Measurements from ENCODE around the gene NRBP1. TPM values are rescaled to one million over a fixed set of nuclear protein-coding genes. Genes with fewer than 3 reads are reported as not detected.

The NRBP1 gene
- total RNA-seq (2022) (148 and 169 TPM in 2 replicates), Bru-seq, nascent RNA (percentile 89 among the genes with signal in this experiment), BruChase-seq, experiment 1, labeled RNA remaining after a 2-hour chase (percentile 93 among the genes with signal in this experiment), BruChase-seq, experiment 2, labeled RNA remaining after a 6-hour chase (percentile 96 among the genes with signal in this experiment)
- long read RNA-seq, transcript NRBP1-203 (18 exons, 2,163 nt) = major isoform, 25 of 338 reads
- long read RNA-seq, partial matches to known transcripts = 291 of 338 reads
- long read RNA-seq, other reads (novel, unspliced or antisense) = 22 of 338 reads

DNA sequence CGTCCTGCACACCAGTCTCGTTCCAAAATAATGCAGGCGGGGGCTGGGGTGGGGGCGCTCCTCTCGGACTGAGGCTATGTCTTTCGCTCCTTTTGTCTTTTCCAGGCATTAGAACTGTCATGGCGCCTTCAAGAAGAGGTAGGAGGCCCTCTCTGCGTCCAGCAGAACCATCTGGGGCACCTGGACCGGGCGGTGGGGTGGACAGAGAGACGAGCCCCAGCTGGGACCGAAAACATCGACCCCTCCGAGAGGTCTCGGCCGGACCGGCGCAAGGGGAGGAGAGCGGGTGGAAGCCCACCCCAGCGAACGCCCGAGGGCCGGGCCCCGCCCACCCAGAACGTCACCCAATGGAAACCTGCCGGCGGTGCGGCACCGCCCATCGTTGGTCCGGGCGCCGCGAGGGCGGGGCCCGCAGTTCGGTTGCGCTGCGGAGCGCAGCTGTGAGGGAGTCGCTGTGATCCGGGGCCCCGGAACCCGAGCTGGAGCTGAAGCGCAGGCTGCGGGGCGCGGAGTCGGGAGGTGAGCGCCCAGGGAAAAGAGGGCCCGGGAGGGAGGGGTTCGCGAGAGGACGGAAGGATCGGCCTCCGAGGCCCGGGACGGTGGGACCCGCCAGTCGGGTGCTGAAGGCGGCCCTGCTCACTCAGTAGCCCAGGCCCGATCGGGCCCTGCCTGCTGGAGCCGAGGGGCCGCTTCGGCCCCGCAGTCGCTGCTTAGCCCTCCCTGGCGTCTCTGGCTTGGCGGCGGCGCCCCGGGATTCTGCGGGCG is at the start of gene NRBP1:
Gene NRBP1, plus strand, starts transcription at position 419 of the 765 bp plus-strand sequence. CDS start 4,643 bp downstream, outside the sequence.
- Histone ChIP-seq H3K27me3 (replicated peaks; ENCODE audit: control insufficient read depth, insufficient read depth, low read length) (no peaks in the 10 kb centered on the region), H3K9me3 (no peaks in the 10 kb centered on the region), H3K4me1 (peaks cover 19% of the 10 kb centered on the region), H3K4me3 (ENCODE audit: low read depth, low read length) (peak within 1 kb of the TSS; percentile 92), H3K36me3 (ENCODE audit: control insufficient read depth, insufficient read depth, low read length) (peaks cover 2% of the 10 kb centered on the region; the same call in 1 of the 2 replicates)
- ChIA-PET POLR2A (interaction anchor here (1.0 to 3.4 kb wide), 5 partner anchors 19 to 74 kb away, joined by 3 to 63 read pairs (median 4); partner anchors contain the start of genes GTF3C2 and PPM1G), CTCF (interaction anchor here (0.6 to 3.7 kb wide), 8 partner anchors 12 to 462 kb away, joined by 3 to 36 read pairs (median 4); partner anchors contain the start of genes PPM1G and RBKS)
- intact Hi-C loops (cut with micrococcal nuclease; ENCODE audit: unreplicated experiment) = loop anchor here (1.0 to 2.0 kb wide), 2 partner anchors 19 to 58 kb away; partner anchors contain the start of genes EIF2B4, PPM1G and SNX17
- no peaks in the 10 kb centered on the region for H3K9me3 Mint-ChIP-seq (ENCODE audit: unreplicated experiment)
- no TSS peak for BruUV-seq (replicated peaks)
- peak within 1 kb of the TSS; percentile 89 for H3K4me3 Mint-ChIP-seq (ENCODE audit: unreplicated experiment)
- TF ChIP-seq, protein P1, sequence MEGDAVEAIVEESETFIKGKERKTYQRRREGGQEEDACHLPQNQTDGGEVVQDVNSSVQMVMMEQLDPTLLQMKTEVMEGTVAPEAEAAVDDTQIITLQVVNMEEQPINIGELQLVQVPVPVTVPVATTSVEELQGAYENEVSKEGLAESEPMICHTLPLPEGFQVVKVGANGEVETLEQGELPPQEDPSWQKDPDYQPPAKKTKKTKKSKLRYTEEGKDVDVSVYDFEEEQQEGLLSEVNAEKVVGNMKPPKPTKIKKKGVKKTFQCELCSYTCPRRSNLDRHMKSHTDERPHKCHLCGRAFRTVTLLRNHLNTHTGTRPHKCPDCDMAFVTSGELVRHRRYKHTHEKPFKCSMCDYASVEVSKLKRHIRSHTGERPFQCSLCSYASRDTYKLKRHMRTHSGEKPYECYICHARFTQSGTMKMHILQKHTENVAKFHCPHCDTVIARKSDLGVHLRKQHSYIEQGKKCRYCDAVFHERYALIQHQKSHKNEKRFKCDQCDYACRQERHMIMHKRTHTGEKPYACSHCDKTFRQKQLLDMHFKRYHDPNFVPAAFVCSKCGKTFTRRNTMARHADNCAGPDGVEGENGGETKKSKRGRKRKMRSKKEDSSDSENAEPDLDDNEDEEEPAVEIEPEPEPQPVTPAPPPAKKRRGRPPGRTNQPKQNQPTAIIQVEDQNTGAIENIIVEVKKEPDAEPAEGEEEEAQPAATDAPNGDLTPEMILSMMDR (IDR thresholded peaks at IDR 0.05; ENCODE audit: insufficient read depth in 1 of 2, low read depth in 1 of 2, low read length in 1 of 2, severe bottlenecking in 1 of 2, unreplicated experiment in 1 of 2) = peak in 1 of 2 experiments; percentile 0
- DNase-seq = peak; percentile 96 to 98
- peaks cover 31% of the 10 kb centered on the region for H3K36me3 Mint-ChIP-seq (ENCODE audit: insufficient read depth, unreplicated experiment)
- H3K27ac Mint-ChIP-seq (ENCODE audit: unreplicated experiment) = peak within 1 kb of the TSS; percentile 94
- no peaks in the 10 kb centered on the region for H3K27me3 Mint-ChIP-seq (ENCODE audit: insufficient read depth, unreplicated experiment)
- peaks cover 6% of the 10 kb centered on the region for H3K4me1 Mint-ChIP-seq (ENCODE audit: low read depth, unreplicated experiment)

DNA sequence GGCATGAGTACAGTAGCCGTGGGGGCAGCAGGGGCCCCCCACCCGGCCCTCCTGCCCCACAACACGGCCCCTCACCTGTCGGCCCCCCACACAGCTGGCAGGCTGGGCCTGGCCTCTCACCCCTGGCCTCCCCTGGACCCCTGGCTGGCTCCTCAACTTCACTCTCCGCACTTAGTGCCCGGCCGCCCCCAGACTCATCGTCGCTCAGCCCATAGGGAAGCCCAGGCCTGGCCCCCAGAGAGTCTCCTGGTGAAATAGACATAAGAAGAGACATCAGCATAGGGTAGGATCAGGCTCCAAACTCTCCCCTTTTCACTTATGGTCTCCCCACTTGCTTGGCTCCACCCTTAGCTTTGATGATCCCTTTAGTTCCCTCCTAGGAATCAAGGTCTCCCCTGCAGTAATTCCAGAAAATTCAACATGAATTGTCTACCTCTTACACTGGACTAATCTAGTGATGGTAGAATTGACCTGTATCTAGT is 49.6 kb upstream of the NRBP1 start:
- POLR2A ChIA-PET = interaction anchor here (0.6 to 1.0 kb wide), 2 partner anchors 29 to 49 kb away, joined by 4 to 5 read pairs; partner anchors contain the start of gene NRBP1
- Mint-ChIP-seq H3K9me3 (ENCODE audit: unreplicated experiment) (no peaks in the 10 kb centered on the region), H3K36me3 (ENCODE audit: insufficient read depth, unreplicated experiment) (peaks cover 94% of the 10 kb centered on the region)

More for the DNA sequence above, 49.6 kb upstream of the NRBP1 start:
- CTCF ChIA-PET = interaction anchor here (0.6 kb wide), 1 partner anchor 123 kb away, joined by 5 read pairs; no protein-coding TSS in a partner anchor
- intact Hi-C loops (cut with micrococcal nuclease; ENCODE audit: unreplicated experiment) = no loop called here
- Histone ChIP-seq H3K36me3 (ENCODE audit: control insufficient read depth, insufficient read depth, low read length) (peaks cover 8% of the 10 kb centered on the region), H3K27me3 (replicated peaks; ENCODE audit: control insufficient read depth, insufficient read depth, low read length) (no peaks in the 10 kb centered on the region), H3K4me1 (peaks cover 15% of the 10 kb centered on the region), H3K9me3 (no peaks in the 10 kb centered on the region), H3K4me3 (ENCODE audit: low read depth, low read length) (peak overlapping the region; percentile 82)
- TF ChIP-seq, protein P1 (IDR thresholded peaks at IDR 0.05; ENCODE audit: insufficient read depth in 1 of 2, low read depth in 1 of 2, low read length in 1 of 2, severe bottlenecking in 1 of 2, unreplicated experiment in 1 of 2) = no peak
- Mint-ChIP-seq H3K27me3 (ENCODE audit: insufficient read depth, unreplicated experiment) (no peaks in the 10 kb centered on the region), H3K4me1 (ENCODE audit: low read depth, unreplicated experiment) (peaks cover 11% of the 10 kb centered on the region), H3K27ac (ENCODE audit: unreplicated experiment) (peak overlapping the region; percentile 98), H3K4me3 (ENCODE audit: unreplicated experiment) (peak overlapping the region; percentile 85)
- BruUV-seq (replicated peaks) = no TSS peak
- DNase-seq = no peak

Measured in Caco-2 (cell line).